Fibroblast of lung (primary cell): ENCODE results near the gene PLEKHN1.

ENCODE experiments used
- EZH2 ChIP-seq: IDR thresholded peaks from 2 replicates; pipeline ENCODE4 v1.5.1; 2012; ENCODE audit warnings: low read length, control low read depth, mild to moderate bottlenecking; ENCODE audit errors: missing control alignments
- TF ChIP-seq, protein P1 (sequence below), 2 donors: IDR thresholded peaks in 1 of 2; conservative IDR thresholded peaks in 1 of 2; 1 replicate in 1 of 2; 2 replicates in 1 of 2; pipeline ENCODE4 v1.5.1; 2011 to 2012; ENCODE audit warnings: low read length in 2 of 2, control low read depth in 1 of 2, inconsistent platforms in 1 of 2, low read depth in 1 of 2, mild to moderate bottlenecking in 1 of 2

DNA sequence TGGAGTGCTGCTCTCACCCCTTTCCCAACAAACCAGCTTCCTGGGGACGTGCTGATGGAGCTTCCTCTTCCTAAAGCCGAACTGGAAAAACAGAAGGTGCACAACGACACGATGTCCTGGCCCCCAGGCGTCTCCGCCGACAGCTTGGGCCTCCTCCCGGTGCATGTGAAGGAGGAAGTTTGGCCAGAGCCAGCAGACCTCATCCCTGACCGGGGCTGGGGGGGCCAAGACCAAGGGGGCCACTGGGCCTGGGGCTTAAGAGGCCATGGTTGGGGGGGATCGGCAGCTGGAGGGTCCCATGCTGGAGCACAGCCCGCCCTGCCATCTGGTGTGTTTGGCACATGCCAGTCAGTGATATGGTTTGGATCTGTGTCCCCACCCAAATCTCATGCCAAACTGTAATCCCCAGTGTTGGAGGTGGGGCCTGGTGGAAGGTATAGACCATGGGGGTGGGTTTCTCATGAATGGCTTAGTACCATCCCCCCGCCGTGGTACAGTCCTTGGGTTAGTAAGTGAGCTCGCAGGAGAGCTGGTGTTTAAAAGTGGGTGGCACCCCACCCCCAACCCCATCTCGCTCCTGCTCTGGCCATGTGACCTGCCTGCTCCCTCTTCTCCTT lies 27.2 kb downstream of the PLEKHN1 start:
- TF ChIP-seq, protein P1, sequence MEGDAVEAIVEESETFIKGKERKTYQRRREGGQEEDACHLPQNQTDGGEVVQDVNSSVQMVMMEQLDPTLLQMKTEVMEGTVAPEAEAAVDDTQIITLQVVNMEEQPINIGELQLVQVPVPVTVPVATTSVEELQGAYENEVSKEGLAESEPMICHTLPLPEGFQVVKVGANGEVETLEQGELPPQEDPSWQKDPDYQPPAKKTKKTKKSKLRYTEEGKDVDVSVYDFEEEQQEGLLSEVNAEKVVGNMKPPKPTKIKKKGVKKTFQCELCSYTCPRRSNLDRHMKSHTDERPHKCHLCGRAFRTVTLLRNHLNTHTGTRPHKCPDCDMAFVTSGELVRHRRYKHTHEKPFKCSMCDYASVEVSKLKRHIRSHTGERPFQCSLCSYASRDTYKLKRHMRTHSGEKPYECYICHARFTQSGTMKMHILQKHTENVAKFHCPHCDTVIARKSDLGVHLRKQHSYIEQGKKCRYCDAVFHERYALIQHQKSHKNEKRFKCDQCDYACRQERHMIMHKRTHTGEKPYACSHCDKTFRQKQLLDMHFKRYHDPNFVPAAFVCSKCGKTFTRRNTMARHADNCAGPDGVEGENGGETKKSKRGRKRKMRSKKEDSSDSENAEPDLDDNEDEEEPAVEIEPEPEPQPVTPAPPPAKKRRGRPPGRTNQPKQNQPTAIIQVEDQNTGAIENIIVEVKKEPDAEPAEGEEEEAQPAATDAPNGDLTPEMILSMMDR (conservative IDR thresholded peaks at IDR 0.05 in 1 of 2, IDR thresholded peaks at IDR 0.05 in 1 of 2; ENCODE audit: low read depth in 1 of 2, low read length in 2 of 2), result no peak
- TF ChIP-seq EZH2, result no peak
